ENCODE data around the gene C22orf39.
A peak's percentile ranks its signal among the peaks of the same experiment; 100 is the strongest.
"Not testable (repeated sequence)": the region's sequence is repeated elsewhere in the genome, so short reads cannot be mapped to it uniquely, and the experiment has no call there.

C22orf39 gene

GRCh38 chr22:19448076-19448607 is 631 bp upstream of the C22orf39 start:
- DNase-seq (ENCODE audit: extremely low read depth, low read depth) = no peak
- TF ChIP-seq CTCF (IDR thresholded peaks at IDR 0.05; ENCODE audit: low read depth, low read length, missing control alignments) = no peak
- peak overlapping the region; percentile 72 for H3K4me3 ChIP-seq (replicated peaks; ENCODE audit: low read depth, low read length)

GRCh38 chr22:19446603-19447329 is 745 bp downstream of the C22orf39 start:
- peak overlapping the region; percentile 72 for H3K4me3 ChIP-seq (replicated peaks; ENCODE audit: low read depth, low read length)
- TF ChIP-seq CTCF (IDR thresholded peaks at IDR 0.05; ENCODE audit: low read depth, low read length, missing control alignments) = no peak

GRCh38 chr22:19445279-19445982 is 2.1 kb downstream of the C22orf39 start:
- DNase-seq (ENCODE audit: extremely low read depth, low read depth); H3K4me3 ChIP-seq (replicated peaks; ENCODE audit: low read depth, low read length): not testable (repeated sequence)

More at GRCh38 chr22:19446603-19447329, 745 bp downstream of the C22orf39 start:
- DNase-seq (ENCODE audit: extremely low read depth, low read depth) = no peak

GRCh38 chr22:19443544-19444211 is 3.8 kb downstream of the C22orf39 start:
- TF ChIP-seq CTCF (IDR thresholded peaks at IDR 0.05; ENCODE audit: low read depth, low read length, missing control alignments) = no peak
- H3K4me3 ChIP-seq (replicated peaks; ENCODE audit: low read depth, low read length) = no peak overlapping the region
- no peak for DNase-seq (ENCODE audit: extremely low read depth, low read depth)

- no peak overlapping the region for H3K4me3 ChIP-seq (replicated peaks; ENCODE audit: low read depth, low read length)
- no peak for TF ChIP-seq CTCF (IDR thresholded peaks at IDR 0.05; ENCODE audit: low read depth, low read length, missing control alignments)
- DNase-seq (ENCODE audit: extremely low read depth, low read depth) = no peak
These were observed 5.3 kb downstream of the C22orf39 start for GRCh38 chr22:19442166-19442565.

- TF ChIP-seq CTCF (IDR thresholded peaks at IDR 0.05; ENCODE audit: low read depth, low read length, missing control alignments) = no peak
- no peak overlapping the region for H3K4me3 ChIP-seq (replicated peaks; ENCODE audit: low read depth, low read length)
- DNase-seq (ENCODE audit: extremely low read depth, low read depth) = no peak
These were observed 6.9 kb downstream of the C22orf39 start for GRCh38 chr22:19440411-19441195.
